GM21360 (cell line): ENCODE data around the gene SRPK2.
A peak's percentile ranks its signal among the peaks of the same experiment; 100 is the strongest.
"Not testable (repeated sequence)": the region's sequence is repeated elsewhere in the genome, so short reads cannot be mapped to it uniquely, and the experiment has no call there.

Source experiments
- ATAC-seq: cut with Tn5 transposase; IDR thresholded peaks from one replicate; pipeline ENCODE4 v1.9.1; 2021; ENCODE audit warnings: mild to moderate bottlenecking, moderate library complexity; ENCODE audit not compliant: unreplicated experiment

Gene SRPK2

GRCh38 chr7:105268511-105269392 is 120.0 kb downstream of the SRPK2 start:
- peak; percentile 75 for ATAC-seq

GRCh38 chr7:105268056-105268455 is 120.7 kb downstream of the SRPK2 start:
- no peak for ATAC-seq

- no peak for ATAC-seq
Measured at GRCh38 chr7:105267244-105267643, 121.5 kb downstream of the SRPK2 start.

- ATAC-seq: no peak
Measured at GRCh38 chr7:105264707-105265106, 124.0 kb downstream of the SRPK2 start.

GRCh38 chr7:105261689-105262088 is 127.0 kb downstream of the SRPK2 start:
- ATAC-seq: no peak

- not testable (repeated sequence) for ATAC-seq
Measured at GRCh38 chr7:105260201-105260871, 128.4 kb downstream of the SRPK2 start.

- ATAC-seq: not testable (repeated sequence)
Measured at GRCh38 chr7:105258919-105259318, 129.8 kb downstream of the SRPK2 start.

- ATAC-seq: no peak
Measured at GRCh38 chr7:105257338-105257737, 131.4 kb downstream of the SRPK2 start.

- ATAC-seq: peak; percentile 43
Measured at GRCh38 chr7:105256761-105257231, 131.9 kb downstream of the SRPK2 start.

- ATAC-seq: no peak
Measured at GRCh38 chr7:105250706-105251105, 138.0 kb downstream of the SRPK2 start.

- no peak for ATAC-seq
Measured at GRCh38 chr7:105250239-105250638, 138.5 kb downstream of the SRPK2 start.

GRCh38 chr7:105249216-105249615 is 139.5 kb downstream of the SRPK2 start:
- ATAC-seq: no peak

- ATAC-seq: no peak
Measured at GRCh38 chr7:105246679-105247078, 142.0 kb downstream of the SRPK2 start.

- no peak for ATAC-seq
Measured at GRCh38 chr7:105246256-105246655, 142.5 kb downstream of the SRPK2 start.

- ATAC-seq: no peak
Measured at GRCh38 chr7:105245398-105246114, 143.2 kb downstream of the SRPK2 start.

- ATAC-seq: no peak
Measured at GRCh38 chr7:105244594-105244993, 144.1 kb downstream of the SRPK2 start.

GRCh38 chr7:105241198-105241597 is 147.5 kb downstream of the SRPK2 start:
- ATAC-seq: no peak

GRCh38 chr7:105238198-105238765 is 150.4 kb downstream of the SRPK2 start:
- ATAC-seq: no peak

GRCh38 chr7:105234886-105235285 is 153.8 kb downstream of the SRPK2 start:
- no peak for ATAC-seq

GRCh38 chr7:105232829-105233291 is 155.9 kb downstream of the SRPK2 start:
- not testable (repeated sequence) for ATAC-seq

GRCh38 chr7:105230486-105230885 is 158.2 kb downstream of the SRPK2 start:
- ATAC-seq: no peak
